SKM-1 treated with dmso at 0.1 percent for 144 hours (cell line): ENCODE data around the gene RILPL2.
"Not testable (repeated sequence)": the region's sequence is repeated elsewhere in the genome, so short reads cannot be mapped to it uniquely, and the experiment has no call there.

ENCODE experiments used
- DNase-seq: peaks from one replicate; lab custom pipeline; 2025; ENCODE audit not compliant: unreplicated experiment; lab: John Stamatoyannopoulos, UW

Gene RILPL2

GRCh38 chr12:123384994-123385376, 51.5 kb downstream of the RILPL2 start:
- DNase-seq = no peak

GRCh38 chr12:123384318-123384993, 52.0 kb downstream of the RILPL2 start:
- no peak for DNase-seq

- DNase-seq = no peak
Observed at GRCh38 chr12:123382684-123383083, 53.8 kb downstream of the RILPL2 start.

GRCh38 chr12:123379391-123379790, 57.1 kb downstream of the RILPL2 start:
- no peak for DNase-seq

- not testable (repeated sequence) for DNase-seq
Observed at GRCh38 chr12:123372415-123372814, 64.1 kb downstream of the RILPL2 start.

- DNase-seq = not testable (repeated sequence)
Observed at GRCh38 chr12:123371667-123372368, 64.7 kb downstream of the RILPL2 start.

- no peak for DNase-seq
Observed at GRCh38 chr12:123369229-123369628, 67.3 kb downstream of the RILPL2 start.

- not testable (repeated sequence) for DNase-seq
Observed at GRCh38 chr12:123368431-123368830, 68.1 kb downstream of the RILPL2 start.

- DNase-seq = no peak
Observed at GRCh38 chr12:123367511-123367910, 69.0 kb downstream of the RILPL2 start.
